Psoas muscle (tissue), 8 donors: Measurements from ENCODE around the gene KIF1A. TPM values are rescaled to one million over a fixed set of nuclear protein-coding genes. Genes with fewer than 3 reads are reported as not detected.

ENCODE experiments used
- ATAC-seq, 4 donors: fragments of 200-7000 bp; cut with Tn5 transposase; one replicate each; pipeline ENCODE4 v1.9.1; 2020; ENCODE audit warnings: moderate library complexity in 3 of 4, mild to moderate bottlenecking in 2 of 4
- DNase-seq, 2 donors: peaks; one replicate each; pipeline ENCODE4 v3.0.0-alpha.2; 2020
- H3K27ac ChIP-seq: fragments of 200-600 bp; one replicate; pipeline ENCODE4 v1.8.0; 2022
- H3K27me3 ChIP-seq, 3 donors: fragments of 200-600 bp in 1 of 3; one replicate each; pipeline versions ENCODE4 v1.6.1 to v1.8.0; 2013 to 2022; ENCODE audit warnings: low read length in 2 of 3, mild to moderate bottlenecking in 2 of 3, moderate library complexity in 1 of 3; ENCODE audit not compliant: insufficient read depth in 3 of 3
- H3K36me3 ChIP-seq, 2 donors: fragments of 200-600 bp in 1 of 2; one replicate each; pipeline versions ENCODE4 v1.6.1 to v1.8.0; 2013 to 2022; ENCODE audit warnings: low read depth in 1 of 2, mild to moderate bottlenecking in 1 of 2, moderate library complexity in 1 of 2; ENCODE audit not compliant: insufficient read depth in 1 of 2
- H3K4me1 ChIP-seq: fragments of 200-600 bp; one replicate; pipeline ENCODE4 v1.8.0; 2022
- H3K4me3 ChIP-seq: fragments of 200-600 bp; one replicate; pipeline ENCODE4 v1.8.0; 2022; ENCODE audit warnings: mild to moderate bottlenecking
- H3K9me3 ChIP-seq: fragments of 200-600 bp; one replicate; pipeline ENCODE4 v1.8.0; 2022
- CTCF ChIP-seq: fragments of 200-600 bp; IDR thresholded peaks from one replicate; pipeline ENCODE4 v1.8.0; 2022; ENCODE audit warnings: antibody characterized with exemption
- WGBS, 3 donors: extraction: QIAGEN DNeasy Blood & Tissue Kit; methylation state at CpG; one replicate each; pipeline versions ENCODE4 v1.1.6 to v1.1.7; 2013; 5-methylcytosine and 5-hydroxymethylcytosine counted together
- intact Hi-C, 2 donors: fragments of 100-400 bp; cut with DNase I; formaldehyde crosslinking; loops; one replicate each; pipeline versions ENCODE4 v1.11.0 to v1.14.2; 2022
- polyA plus RNA-seq, 3 donors: library from polyadenylated mRNA; stranded (reverse); fragments of 200-250 nt; gene quantifications; one replicate each; pipeline ENCODE4 v1.2.3, GENCODE V29; 2013
- total RNA-seq, 4 donors: library from RNA; stranded (reverse); fragmentation: NEBNext Ultra II Directional in 2 of 4; extraction: Animal tissue kit (Norgen Biotek cat#: 25700) in 2 of 4; gene quantifications; one replicate each; pipeline versions ENCODE4 v1.2.1 to v1.2.4, GENCODE V29; 2021 to 2023
- donor health status: healthy with polysubstance abuse.
- donor health status: DM: no; HTN: no; CAD: no; lungs with moderate emphysema.
- donor health status: Bipolar disorder and iron deficiency.
- donor health status: healthy.
- donor health status: DM: yes; HTN: yes; CAD: no.
- donor health status: DM: no; HTN: no; CAD: no.
- donor health status: DM: no; HTN: no; CAD: no.
- donor health status: DM: yes; HTN: yes; CAD: no.

Gene KIF1A
- total and polyA plus RNA-seq, 7 donors: 0.01 to 1.2 (median 0.12) TPM; not detected in 2

GRCh38 chr2:240783819-240784621 is 36.0 kb downstream of the KIF1A start:
- H3K36me3 ChIP-seq: no peaks in the 10 kb centered on the region
- no peak overlapping the region for H3K4me3 ChIP-seq
- ATAC-seq (no peak), DNase-seq (peak; percentile 13 to 44)
- WGBS, 3 donors: 89 to 92% (median 91%) methylated on average over 31 to 36 of the region's 36 CpGs
- peaks cover 0 to 49% (median 11%) of the 10 kb centered on the region in 3 donors for H3K27me3 ChIP-seq
- TF ChIP-seq CTCF: no peak
- no peak overlapping the region for H3K27ac ChIP-seq
- no peaks in the 10 kb centered on the region for H3K9me3 ChIP-seq
- H3K4me1 ChIP-seq: no peaks in the 10 kb centered on the region
- intact Hi-C loops: no loop called here

GRCh38 chr2:240782886-240783818 is 36.9 kb downstream of the KIF1A start:
- WGBS, 3 donors: 87 to 90% (median 87%) methylated on average over 29 to 32 of the region's 32 CpGs
- H3K27ac ChIP-seq: no peak overlapping the region
- ATAC-seq (no peak), DNase-seq (peak in 1 of 2 donors; percentile 1)
- no peaks in the 10 kb centered on the region for H3K36me3 ChIP-seq
- intact Hi-C loops: no loop called here
- H3K4me3 ChIP-seq: no peak overlapping the region
- TF ChIP-seq CTCF: no peak
- peaks cover 0 to 49% (median 11%) of the 10 kb centered on the region in 3 donors for H3K27me3 ChIP-seq
- H3K4me1 ChIP-seq: no peaks in the 10 kb centered on the region
- H3K9me3 ChIP-seq: no peaks in the 10 kb centered on the region

- Histone ChIP-seq H3K36me3 (no peaks in the 10 kb centered on the region), H3K27me3 (peaks cover 0 to 49% (median 14%) of the 10 kb centered on the region in 3 donors), H3K27ac (no peak overlapping the region), H3K4me1 (no peaks in the 10 kb centered on the region), H3K9me3 (no peaks in the 10 kb centered on the region), H3K4me3 (no peak overlapping the region)
- intact Hi-C loops: no loop called here
- no peak for TF ChIP-seq CTCF
- DNase-seq (peak; percentile 15 to 45), ATAC-seq (no peak)
- 89 to 91% (median 91%) methylated on average over 36 to 43 of the region's 43 CpGs for WGBS, 3 donors
These were observed 37.7 kb downstream of the KIF1A start for GRCh38 chr2:240782221-240782885.

- TF ChIP-seq CTCF: no peak
- H3K27me3 ChIP-seq: peaks cover 0 to 48% (median 11%) of the 10 kb centered on the region in 3 donors
- WGBS, 3 donors: 82 to 84% (median 84%) methylated on average over 58 of the region's 58 CpGs
- intact Hi-C loops: no loop called here
- H3K9me3 ChIP-seq: no peaks in the 10 kb centered on the region
- peak in 1 of 2 donors; percentile 2 for DNase-seq
- no peaks in the 10 kb centered on the region for H3K4me1 ChIP-seq
- H3K27ac ChIP-seq: no peak overlapping the region
- no peak for ATAC-seq
- H3K36me3 ChIP-seq: no peaks in the 10 kb centered on the region
- no peak overlapping the region for H3K4me3 ChIP-seq
These were observed 38.4 kb downstream of the KIF1A start for GRCh38 chr2:240781471-240782220.
